ENCODE data around the gene OR7G3.

DNA sequence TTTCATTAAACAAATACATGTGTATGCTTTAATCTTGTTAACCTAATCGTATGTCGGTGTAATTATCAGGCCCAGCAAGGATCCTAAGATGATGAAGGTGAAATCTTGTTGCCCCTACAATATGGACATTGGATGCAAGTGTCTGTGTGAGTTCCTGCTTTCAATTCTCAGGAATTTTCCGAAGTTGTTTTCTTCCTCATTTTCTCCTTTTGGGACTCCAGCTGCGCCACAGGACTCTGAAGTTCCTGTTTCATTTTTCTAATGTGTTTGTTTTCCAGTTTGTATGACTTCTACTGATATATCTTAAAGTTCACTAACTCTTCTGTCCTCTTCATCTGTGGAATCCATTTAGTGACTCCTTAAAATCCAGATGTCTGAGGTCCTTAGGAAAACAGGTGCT is 40.1 kb upstream of the OR7G3 start:
- TF ChIP-seq, protein P1, sequence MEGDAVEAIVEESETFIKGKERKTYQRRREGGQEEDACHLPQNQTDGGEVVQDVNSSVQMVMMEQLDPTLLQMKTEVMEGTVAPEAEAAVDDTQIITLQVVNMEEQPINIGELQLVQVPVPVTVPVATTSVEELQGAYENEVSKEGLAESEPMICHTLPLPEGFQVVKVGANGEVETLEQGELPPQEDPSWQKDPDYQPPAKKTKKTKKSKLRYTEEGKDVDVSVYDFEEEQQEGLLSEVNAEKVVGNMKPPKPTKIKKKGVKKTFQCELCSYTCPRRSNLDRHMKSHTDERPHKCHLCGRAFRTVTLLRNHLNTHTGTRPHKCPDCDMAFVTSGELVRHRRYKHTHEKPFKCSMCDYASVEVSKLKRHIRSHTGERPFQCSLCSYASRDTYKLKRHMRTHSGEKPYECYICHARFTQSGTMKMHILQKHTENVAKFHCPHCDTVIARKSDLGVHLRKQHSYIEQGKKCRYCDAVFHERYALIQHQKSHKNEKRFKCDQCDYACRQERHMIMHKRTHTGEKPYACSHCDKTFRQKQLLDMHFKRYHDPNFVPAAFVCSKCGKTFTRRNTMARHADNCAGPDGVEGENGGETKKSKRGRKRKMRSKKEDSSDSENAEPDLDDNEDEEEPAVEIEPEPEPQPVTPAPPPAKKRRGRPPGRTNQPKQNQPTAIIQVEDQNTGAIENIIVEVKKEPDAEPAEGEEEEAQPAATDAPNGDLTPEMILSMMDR (conservative IDR thresholded peaks at IDR 0.05; ENCODE audit: low read length), result no peak
- TF ChIP-seq EZH2phosphoT487 (IDR thresholded peaks at IDR 0.05; ENCODE audit: borderline replicate concordance), result no peak
